Measurements from ENCODE around the gene IGIP. TPM values are rescaled to one million over a fixed set of nuclear protein-coding genes. Genes with fewer than 3 reads are reported as not detected.

IGIP gene
- total and polyA plus RNA-seq, 2 donors (not counting 1 experiment from before 2014, with no cell fraction given): 1.3 to 9.9 TPM

DNA sequence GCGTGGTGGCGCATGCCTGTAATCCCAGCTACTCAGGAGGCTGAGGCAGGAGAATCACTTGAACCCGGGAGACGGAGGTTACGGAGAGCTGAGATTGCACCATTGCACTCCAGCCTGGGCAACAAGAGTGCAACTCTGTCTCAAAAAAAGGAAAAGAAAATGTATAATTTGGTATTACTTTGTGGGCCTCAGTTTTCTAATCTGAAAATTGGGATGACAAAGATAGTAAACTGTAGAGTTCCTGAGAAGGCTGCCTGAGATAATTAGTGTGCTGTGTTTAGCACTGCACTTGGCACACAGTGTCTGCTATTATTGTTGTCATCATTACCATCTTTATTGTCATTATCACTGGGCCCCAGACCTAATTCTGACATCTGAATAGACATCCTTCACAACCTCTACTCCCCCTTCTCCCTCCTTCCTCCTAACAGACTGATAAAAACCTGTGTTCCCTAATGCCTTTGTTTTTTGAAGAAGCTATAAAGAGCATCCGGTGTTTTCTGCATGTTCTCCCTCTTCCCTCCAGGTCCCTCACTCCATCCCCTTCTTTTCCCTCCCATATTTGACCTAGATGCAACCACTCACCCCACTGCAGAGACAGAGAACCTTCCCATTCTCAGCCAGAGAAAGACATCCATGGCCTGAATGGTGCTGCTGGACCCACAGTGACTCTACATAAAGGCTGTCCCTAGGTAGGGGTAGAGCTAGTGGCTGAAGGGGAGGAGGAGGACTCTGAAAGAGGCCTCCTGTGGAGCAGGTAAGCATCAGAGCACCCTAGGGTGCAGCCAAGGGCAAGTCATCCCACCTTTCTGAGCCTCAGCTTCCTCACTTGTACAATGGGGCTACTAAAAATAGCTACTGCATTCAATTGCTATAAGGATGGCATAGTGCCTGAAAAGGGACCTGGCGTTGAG, 33.5 kb downstream of the IGIP start:
- no peak for DNase-seq
- WGBS (ENCODE audit: insufficient coverage): 100% methylated on average over 5 of the region's 7 CpGs
- CTCF ChIA-PET: interaction anchor here (1.0 to 23.0 kb wide), 7 partner anchors 10 to 372 kb away, joined by 3 to 513 read pairs (median 5); no protein-coding TSS in a partner anchor
- Histone ChIP-seq H3K9me3 (ENCODE audit: control extremely low read depth in 1 of 3, control insufficient read depth in 2 of 3, insufficient read depth in 1 of 3, low read length in 2 of 3) (no peaks in the 10 kb centered on the region), H3K4me2 (replicated peaks; ENCODE audit: low read depth, low read length, poor library complexity, severe bottlenecking) (no peak overlapping the region), H3K79me2 (ENCODE audit: control insufficient read depth, insufficient read depth, low read length) (no peaks in the 10 kb centered on the region), H2AFZ (ENCODE audit: insufficient read depth, low read depth, low read length, poor library complexity, severe bottlenecking) (no peak overlapping the region), H3K36me3 (replicated peaks in 1 of 2; ENCODE audit: control extremely low read depth in 1 of 2, control insufficient read depth in 1 of 2, extremely low read depth in 1 of 2, insufficient read depth in 2 of 2, low read length in 1 of 2) (no peaks in the 10 kb centered on the region), H3K27me3 (replicated peaks in 1 of 4; ENCODE audit: control extremely low read depth in 1 of 4, control insufficient read depth in 3 of 4, insufficient read depth in 4 of 4, low read length in 3 of 4) (no peaks in the 10 kb centered on the region), H3K4me1 (ENCODE audit: control insufficient read depth in 2 of 2, insufficient read depth in 2 of 2, low read length in 2 of 2) (peaks cover 7 to 10% of the 10 kb centered on the region in 2 donors), H3K27ac (ENCODE audit: low read length in 2 of 2) (no peak overlapping the region), H3K4me3 (ENCODE audit: control extremely low read depth in 1 of 5, extremely low read depth in 1 of 5, insufficient read depth in 1 of 5, low read depth in 2 of 5, low read length in 4 of 5) (no peak overlapping the region), H3K9ac (ENCODE audit: low read length) (no peak overlapping the region), H4K20me1 (ENCODE audit: control insufficient read depth, insufficient read depth, low read length, poor library complexity, severe bottlenecking) (no peaks in the 10 kb centered on the region)
- Mint-ChIP-seq H3K27me3 (peaks cover 3% of the 10 kb centered on the region), H3K27ac (peak overlapping the region; percentile 5), H3K4me3 (no peak overlapping the region), H3K9me3 (ENCODE audit: insufficient read depth) (no peaks in the 10 kb centered on the region), H3K4me1 (peaks cover 9% of the 10 kb centered on the region)
- POLR2A ChIA-PET: interaction anchor here (0.6 kb wide), 1 partner anchor 51 kb away, joined by 3 read pairs; no protein-coding TSS in a partner anchor
- ATAC-seq (ENCODE audit: low read depth): no peak
- intact Hi-C loops (cut with micrococcal nuclease): no loop called here
- TF ChIP-seq, protein P1, sequence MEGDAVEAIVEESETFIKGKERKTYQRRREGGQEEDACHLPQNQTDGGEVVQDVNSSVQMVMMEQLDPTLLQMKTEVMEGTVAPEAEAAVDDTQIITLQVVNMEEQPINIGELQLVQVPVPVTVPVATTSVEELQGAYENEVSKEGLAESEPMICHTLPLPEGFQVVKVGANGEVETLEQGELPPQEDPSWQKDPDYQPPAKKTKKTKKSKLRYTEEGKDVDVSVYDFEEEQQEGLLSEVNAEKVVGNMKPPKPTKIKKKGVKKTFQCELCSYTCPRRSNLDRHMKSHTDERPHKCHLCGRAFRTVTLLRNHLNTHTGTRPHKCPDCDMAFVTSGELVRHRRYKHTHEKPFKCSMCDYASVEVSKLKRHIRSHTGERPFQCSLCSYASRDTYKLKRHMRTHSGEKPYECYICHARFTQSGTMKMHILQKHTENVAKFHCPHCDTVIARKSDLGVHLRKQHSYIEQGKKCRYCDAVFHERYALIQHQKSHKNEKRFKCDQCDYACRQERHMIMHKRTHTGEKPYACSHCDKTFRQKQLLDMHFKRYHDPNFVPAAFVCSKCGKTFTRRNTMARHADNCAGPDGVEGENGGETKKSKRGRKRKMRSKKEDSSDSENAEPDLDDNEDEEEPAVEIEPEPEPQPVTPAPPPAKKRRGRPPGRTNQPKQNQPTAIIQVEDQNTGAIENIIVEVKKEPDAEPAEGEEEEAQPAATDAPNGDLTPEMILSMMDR (IDR thresholded peaks at IDR 0.05): no peak
- no peak for TF ChIP-seq EZH2 (IDR thresholded peaks at IDR 0.05; ENCODE audit: borderline replicate concordance, insufficient read depth, low read depth, low read length, poor library complexity, severe bottlenecking)

DNA sequence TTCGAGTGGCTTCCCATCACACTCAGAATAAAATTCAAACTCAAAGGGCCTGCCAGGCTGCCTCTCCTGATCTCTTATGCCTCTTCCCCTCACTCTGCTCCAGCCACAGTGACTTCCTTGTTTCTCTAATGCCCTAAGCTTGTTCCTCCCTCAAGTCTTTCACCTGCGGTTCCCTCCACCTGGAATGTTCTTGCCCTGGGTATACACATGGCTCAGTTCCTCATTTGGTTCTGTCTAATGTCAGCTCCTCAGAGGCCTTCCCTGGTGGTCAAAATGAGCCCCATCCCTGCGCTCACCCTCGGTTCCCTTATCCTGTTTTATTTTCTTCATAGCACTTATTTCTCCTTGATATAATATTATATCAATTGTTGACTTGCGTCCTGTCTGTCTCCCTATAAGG, 36.5 kb downstream of the IGIP start:
- WGBS (ENCODE audit: insufficient coverage): 90% methylated on average over 3 of the region's 5 CpGs
- Histone ChIP-seq H3K27ac (ENCODE audit: low read length in 2 of 2) (no peak overlapping the region), H3K9me3 (ENCODE audit: control extremely low read depth in 1 of 3, control insufficient read depth in 2 of 3, insufficient read depth in 1 of 3, low read length in 2 of 3) (no peaks in the 10 kb centered on the region), H3K4me1 (ENCODE audit: control insufficient read depth in 2 of 2, insufficient read depth in 2 of 2, low read length in 2 of 2) (peaks cover 3 to 4% of the 10 kb centered on the region in 2 donors), H3K27me3 (replicated peaks in 1 of 4; ENCODE audit: control extremely low read depth in 1 of 4, control insufficient read depth in 3 of 4, insufficient read depth in 4 of 4, low read length in 3 of 4) (no peaks in the 10 kb centered on the region), H3K4me2 (replicated peaks; ENCODE audit: low read depth, low read length, poor library complexity, severe bottlenecking) (no peak overlapping the region), H4K20me1 (ENCODE audit: control insufficient read depth, insufficient read depth, low read length, poor library complexity, severe bottlenecking) (no peaks in the 10 kb centered on the region), H3K79me2 (ENCODE audit: control insufficient read depth, insufficient read depth, low read length) (no peaks in the 10 kb centered on the region), H3K9ac (ENCODE audit: low read length) (no peak overlapping the region), H3K36me3 (replicated peaks in 1 of 2; ENCODE audit: control extremely low read depth in 1 of 2, control insufficient read depth in 1 of 2, extremely low read depth in 1 of 2, insufficient read depth in 2 of 2, low read length in 1 of 2) (no peaks in the 10 kb centered on the region), H3K4me3 (ENCODE audit: control extremely low read depth in 1 of 5, extremely low read depth in 1 of 5, insufficient read depth in 1 of 5, low read depth in 2 of 5, low read length in 4 of 5) (no peak overlapping the region), H2AFZ (ENCODE audit: insufficient read depth, low read depth, low read length, poor library complexity, severe bottlenecking) (no peak overlapping the region)
- Mint-ChIP-seq H3K9me3 (ENCODE audit: insufficient read depth) (no peaks in the 10 kb centered on the region), H3K4me1 (peaks cover 2% of the 10 kb centered on the region), H3K27me3 (peaks cover 3% of the 10 kb centered on the region), H3K27ac (no peak overlapping the region), H3K4me3 (no peak overlapping the region)
- intact Hi-C loops (cut with micrococcal nuclease): no loop called here
- ChIA-PET POLR2A (no interaction called here), CTCF (interaction anchor here (0.5 to 23.0 kb wide), 3 partner anchors 16 to 92 kb away, joined by 3 to 513 read pairs (median 8); no protein-coding TSS in a partner anchor)
- ATAC-seq (ENCODE audit: low read depth): no peak
- no peak for DNase-seq
- no peak for TF ChIP-seq EZH2 (IDR thresholded peaks at IDR 0.05; ENCODE audit: borderline replicate concordance, insufficient read depth, low read depth, low read length, poor library complexity, severe bottlenecking)
- TF ChIP-seq, protein P1 (IDR thresholded peaks at IDR 0.05): no peak
